GM06990 (cell line): ENCODE data around the gene PHIP.

Experiments
- DNase-seq: peaks from one replicate; pipeline ENCODE4 v3.0.0-alpha.2; 2011; ENCODE audit not compliant: insufficient read length; ENCODE audit errors: extremely low read depth
- H3K27me3 ChIP-seq: replicated peaks from 2 replicates; pipeline ENCODE4 v1.6.0; 2011; ENCODE audit warnings: low read length; ENCODE audit not compliant: control insufficient read depth, insufficient read depth
- H3K36me3 ChIP-seq: 2 replicates; pipeline ENCODE4 v1.5.1; 2011; ENCODE audit warnings: low read length; ENCODE audit not compliant: control insufficient read depth, insufficient read depth
- H3K4me3 ChIP-seq: replicated peaks from 2 replicates; pipeline ENCODE4 v1.5.1; 2011; ENCODE audit warnings: low read depth, mild to moderate bottlenecking, control low read depth, low read length
- TF ChIP-seq, protein P1 (sequence below): IDR thresholded peaks from 2 replicates; pipeline ENCODE4 v1.5.1; 2011; ENCODE audit warnings: low read length, control low read depth, mild to moderate bottlenecking, inconsistent platforms; ENCODE audit not compliant: insufficient read depth, poor library complexity, severe bottlenecking

Gene PHIP

DNA sequence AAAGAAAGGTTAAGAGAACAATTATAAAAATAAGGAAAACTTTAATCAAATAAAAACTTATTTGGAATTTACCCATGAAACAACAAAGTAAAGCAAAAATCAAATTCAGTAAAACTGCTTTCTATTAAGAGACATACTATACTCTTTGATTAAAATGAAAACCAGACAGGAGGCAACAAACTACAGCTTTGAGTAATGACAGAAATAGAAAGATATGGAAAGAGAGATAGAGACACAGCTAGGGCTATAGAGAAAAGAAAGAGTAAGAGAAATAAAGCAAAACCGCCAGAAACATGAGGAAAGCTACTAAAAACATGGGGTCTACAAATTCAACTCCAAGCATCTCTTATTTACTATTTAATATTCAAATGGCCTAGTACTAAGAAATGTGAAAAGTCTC, 67.6 kb downstream of the PHIP start:
- H3K36me3 ChIP-seq = no peaks in the 10 kb centered on the region; the same call in 1 of the 2 replicates

DNA sequence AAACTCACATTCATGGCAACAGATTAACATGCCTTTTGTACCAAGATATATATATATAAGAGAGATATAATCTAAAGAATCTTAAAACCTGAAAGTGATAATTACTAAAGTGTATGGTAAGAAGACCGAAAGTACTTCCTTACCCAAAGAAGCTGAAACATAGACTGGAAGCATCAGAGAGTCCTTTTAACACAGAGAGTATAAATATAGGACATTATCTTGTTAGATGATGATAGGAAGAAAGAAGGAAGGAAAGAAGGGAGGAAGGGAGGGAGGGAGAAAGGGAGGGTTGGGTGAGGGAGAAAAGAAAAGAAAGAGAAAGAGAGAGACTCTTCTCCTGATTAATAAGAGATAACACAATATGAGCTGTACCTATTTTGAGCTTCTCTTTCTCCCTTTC, 68.2 kb downstream of the PHIP start:
- no peak overlapping the region for H3K4me3 ChIP-seq
- no peaks in the 10 kb centered on the region; the same call in 1 of the 2 replicates for H3K36me3 ChIP-seq
- DNase-seq = no peak
- TF ChIP-seq, protein P1, sequence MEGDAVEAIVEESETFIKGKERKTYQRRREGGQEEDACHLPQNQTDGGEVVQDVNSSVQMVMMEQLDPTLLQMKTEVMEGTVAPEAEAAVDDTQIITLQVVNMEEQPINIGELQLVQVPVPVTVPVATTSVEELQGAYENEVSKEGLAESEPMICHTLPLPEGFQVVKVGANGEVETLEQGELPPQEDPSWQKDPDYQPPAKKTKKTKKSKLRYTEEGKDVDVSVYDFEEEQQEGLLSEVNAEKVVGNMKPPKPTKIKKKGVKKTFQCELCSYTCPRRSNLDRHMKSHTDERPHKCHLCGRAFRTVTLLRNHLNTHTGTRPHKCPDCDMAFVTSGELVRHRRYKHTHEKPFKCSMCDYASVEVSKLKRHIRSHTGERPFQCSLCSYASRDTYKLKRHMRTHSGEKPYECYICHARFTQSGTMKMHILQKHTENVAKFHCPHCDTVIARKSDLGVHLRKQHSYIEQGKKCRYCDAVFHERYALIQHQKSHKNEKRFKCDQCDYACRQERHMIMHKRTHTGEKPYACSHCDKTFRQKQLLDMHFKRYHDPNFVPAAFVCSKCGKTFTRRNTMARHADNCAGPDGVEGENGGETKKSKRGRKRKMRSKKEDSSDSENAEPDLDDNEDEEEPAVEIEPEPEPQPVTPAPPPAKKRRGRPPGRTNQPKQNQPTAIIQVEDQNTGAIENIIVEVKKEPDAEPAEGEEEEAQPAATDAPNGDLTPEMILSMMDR = no peak
- no peaks in the 10 kb centered on the region for H3K27me3 ChIP-seq

More for the DNA sequence above, 67.6 kb downstream of the PHIP start:
- TF ChIP-seq, protein P1 = no peak
- H3K27me3 ChIP-seq = no peaks in the 10 kb centered on the region
- DNase-seq = no peak
- no peak overlapping the region for H3K4me3 ChIP-seq

- peaks cover 2% of the 10 kb centered on the region for H3K36me3 ChIP-seq
- no peaks in the 10 kb centered on the region for H3K27me3 ChIP-seq
- TF ChIP-seq, protein P1 = no peak
- no peak overlapping the region for H3K4me3 ChIP-seq
- no peak for DNase-seq
Measured at GRCh38 chr6:79005497-79005896, 72.6 kb downstream of the PHIP start.

DNA sequence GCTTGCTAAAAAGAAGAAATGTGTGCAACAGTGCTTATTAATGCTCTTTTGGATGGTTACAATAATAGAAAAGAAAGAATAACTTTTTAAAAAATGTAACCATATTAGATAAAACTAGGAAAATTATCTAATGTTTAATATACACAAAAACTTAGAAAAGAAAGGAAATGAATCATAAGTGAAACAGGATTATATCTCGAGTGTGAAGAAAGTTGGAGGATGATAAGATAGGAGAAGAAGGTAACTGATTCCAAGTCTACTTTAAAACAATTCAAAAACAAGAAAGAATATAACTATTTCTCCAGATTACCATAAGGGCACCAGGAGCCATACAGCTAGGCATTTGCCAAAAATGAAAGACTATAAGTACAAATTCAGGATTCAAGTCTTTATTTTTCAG, 73.0 kb downstream of the PHIP start:
- no peak for DNase-seq
- no peaks in the 10 kb centered on the region for H3K27me3 ChIP-seq
- peaks cover 2% of the 10 kb centered on the region for H3K36me3 ChIP-seq
- TF ChIP-seq, protein P1 = no peak
- no peak overlapping the region for H3K4me3 ChIP-seq

DNA sequence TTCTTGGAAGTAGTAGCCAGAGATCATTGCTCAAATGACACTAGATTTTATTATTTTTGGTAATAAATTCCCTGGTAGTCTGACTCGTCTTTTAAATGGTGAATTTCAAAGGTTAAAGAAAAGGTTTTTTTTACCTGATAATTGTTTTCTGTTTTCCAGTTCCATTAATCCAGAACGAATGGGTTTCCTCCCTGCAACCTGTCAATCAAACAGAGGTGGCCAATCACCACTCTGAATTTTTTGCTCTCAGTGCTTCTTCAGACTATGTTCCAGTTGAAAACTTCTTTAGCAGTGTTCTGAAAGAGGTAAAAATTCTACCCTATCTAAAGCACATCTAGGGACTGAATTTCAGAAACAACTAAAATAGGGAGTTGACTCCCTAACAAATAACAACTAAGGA, 73.8 kb downstream of the PHIP start:
- TF ChIP-seq, protein P1 = no peak

DNA sequence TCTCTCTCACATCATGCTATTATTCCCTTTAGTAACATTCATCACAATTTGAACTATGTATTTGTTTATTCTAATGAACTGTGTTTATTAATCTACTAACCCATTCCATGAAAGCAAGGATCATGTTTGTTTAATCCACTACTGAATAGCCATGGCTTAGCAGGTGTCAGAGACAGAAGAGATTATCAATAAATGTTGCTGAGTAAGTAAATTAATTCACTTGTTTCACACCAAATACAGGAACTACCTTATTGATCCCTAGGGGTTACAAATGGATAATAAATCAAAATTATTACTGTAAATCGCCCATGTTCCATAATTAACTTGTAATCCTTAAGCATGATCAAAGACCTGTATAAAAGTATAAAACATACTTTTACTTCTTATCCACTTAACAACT, 76.6 kb downstream of the PHIP start:
- Histone ChIP-seq H3K4me3 (no peak overlapping the region), H3K36me3 (peaks cover 2% of the 10 kb centered on the region), H3K27me3 (no peaks in the 10 kb centered on the region)
- TF ChIP-seq, protein P1 = no peak
- no peak for DNase-seq

More for the DNA sequence above, 73.8 kb downstream of the PHIP start:
- Histone ChIP-seq H3K27me3 (no peaks in the 10 kb centered on the region), H3K4me3 (no peak overlapping the region), H3K36me3 (peaks cover 2% of the 10 kb centered on the region)
- DNase-seq = no peak
